Activated naive CD8-positive, alpha-beta T cell treated with anti-CD3 and anti-CD28 coated beads, Interleukin-2, amount 50 U/mL, for 24 hours (primary cell): ENCODE measurements around the gene CLRN3.

Experiments
- ATAC-seq: fragments of 150-1000 bp; cut with Tn5 transposase; one replicate; pipeline ENCODE4 v1.10.0; 2021
- DNase-seq: peaks from one replicate; pipeline ENCODE4 v3.0.0; 2021
- H3K27ac Mint-ChIP-seq: one replicate; pipeline ENCODE4 v1.8.0; 2021; ENCODE audit warnings: mild to moderate bottlenecking, mixed read lengths
- H3K27me3 Mint-ChIP-seq: one replicate; pipeline ENCODE4 v1.8.0; 2021; ENCODE audit warnings: mixed read lengths
- H3K36me3 Mint-ChIP-seq: one replicate; pipeline ENCODE4 v1.8.0; 2021; ENCODE audit warnings: low read depth, mixed read lengths
- H3K4me1 Mint-ChIP-seq: one replicate; pipeline ENCODE4 v1.8.0; 2021; ENCODE audit warnings: mixed read lengths
- H3K4me3 Mint-ChIP-seq: one replicate; pipeline ENCODE4 v1.8.0; 2021; ENCODE audit warnings: mild to moderate bottlenecking, moderate library complexity, mixed read lengths
- H3K9me3 Mint-ChIP-seq: one replicate; pipeline ENCODE4 v1.8.0; 2021; ENCODE audit warnings: mixed read lengths

The CLRN3 gene

GRCh38 chr10:127855976-127856375 lies 36.8 kb downstream of the CLRN3 start:
- no peaks in the 10 kb centered on the region for H3K9me3 Mint-ChIP-seq
- peaks cover 14% of the 10 kb centered on the region for H3K27me3 Mint-ChIP-seq
- H3K4me1 Mint-ChIP-seq: peaks cover 11% of the 10 kb centered on the region
- ATAC-seq (no peak), DNase-seq (no peak)
- H3K4me3 Mint-ChIP-seq: no peak overlapping the region
- H3K27ac Mint-ChIP-seq: no peak overlapping the region
- no peaks in the 10 kb centered on the region for H3K36me3 Mint-ChIP-seq

GRCh38 chr10:127855591-127855881 lies 37.2 kb downstream of the CLRN3 start:
- Mint-ChIP-seq H3K4me3 (no peak overlapping the region), H3K9me3 (no peaks in the 10 kb centered on the region), H3K36me3 (no peaks in the 10 kb centered on the region), H3K27ac (no peak overlapping the region), H3K4me1 (peaks cover 11% of the 10 kb centered on the region), H3K27me3 (peaks cover 14% of the 10 kb centered on the region)
- DNase-seq (no peak), ATAC-seq (no peak)

DNA sequence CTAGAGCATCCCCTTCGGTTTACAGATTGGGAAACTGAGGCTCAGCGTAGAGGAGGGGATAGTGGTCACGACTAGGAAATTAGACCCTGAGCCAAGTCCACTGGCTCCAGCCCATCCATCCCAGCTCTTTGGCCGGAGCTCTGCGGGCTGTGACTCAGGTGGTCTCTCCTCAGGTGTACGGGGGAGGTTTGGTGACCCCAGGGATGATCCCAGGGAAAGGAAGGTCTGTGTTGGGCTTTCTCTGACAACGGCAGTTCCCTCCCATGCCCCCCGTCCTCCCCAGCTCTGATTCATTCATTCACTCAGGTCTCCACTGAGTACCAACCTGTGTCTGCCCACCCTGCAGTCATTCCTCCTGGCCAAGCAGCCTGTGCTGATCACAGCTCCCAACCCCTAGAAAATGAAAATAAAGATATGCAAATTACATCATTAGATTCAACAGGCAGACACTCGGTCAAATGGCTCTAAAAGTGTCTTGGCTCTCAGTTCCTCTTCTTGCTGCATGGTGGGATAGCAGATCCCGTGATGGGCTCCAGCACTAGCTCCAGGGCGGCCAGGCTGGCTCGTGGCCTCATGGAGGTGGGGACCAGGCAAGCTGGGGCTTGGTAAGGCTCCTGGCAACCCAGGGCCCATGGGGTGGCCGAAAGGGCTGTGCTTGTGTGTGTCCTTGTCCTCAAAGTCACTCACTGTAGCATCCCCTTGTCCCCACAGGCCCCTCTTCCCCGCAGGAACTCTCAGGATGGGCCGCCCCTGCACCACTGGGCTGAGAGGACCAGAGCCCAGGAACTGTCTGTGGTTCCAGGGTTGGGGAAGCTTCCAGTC lies 37.8 kb downstream of the CLRN3 start:
- no peaks in the 10 kb centered on the region for H3K36me3 Mint-ChIP-seq
- H3K27ac Mint-ChIP-seq: no peak overlapping the region
- ATAC-seq: no peak
- H3K4me1 Mint-ChIP-seq: peaks cover 11% of the 10 kb centered on the region
- DNase-seq: no peak
- no peaks in the 10 kb centered on the region for H3K9me3 Mint-ChIP-seq
- no peak overlapping the region for H3K4me3 Mint-ChIP-seq
- peaks cover 14% of the 10 kb centered on the region for H3K27me3 Mint-ChIP-seq

DNA sequence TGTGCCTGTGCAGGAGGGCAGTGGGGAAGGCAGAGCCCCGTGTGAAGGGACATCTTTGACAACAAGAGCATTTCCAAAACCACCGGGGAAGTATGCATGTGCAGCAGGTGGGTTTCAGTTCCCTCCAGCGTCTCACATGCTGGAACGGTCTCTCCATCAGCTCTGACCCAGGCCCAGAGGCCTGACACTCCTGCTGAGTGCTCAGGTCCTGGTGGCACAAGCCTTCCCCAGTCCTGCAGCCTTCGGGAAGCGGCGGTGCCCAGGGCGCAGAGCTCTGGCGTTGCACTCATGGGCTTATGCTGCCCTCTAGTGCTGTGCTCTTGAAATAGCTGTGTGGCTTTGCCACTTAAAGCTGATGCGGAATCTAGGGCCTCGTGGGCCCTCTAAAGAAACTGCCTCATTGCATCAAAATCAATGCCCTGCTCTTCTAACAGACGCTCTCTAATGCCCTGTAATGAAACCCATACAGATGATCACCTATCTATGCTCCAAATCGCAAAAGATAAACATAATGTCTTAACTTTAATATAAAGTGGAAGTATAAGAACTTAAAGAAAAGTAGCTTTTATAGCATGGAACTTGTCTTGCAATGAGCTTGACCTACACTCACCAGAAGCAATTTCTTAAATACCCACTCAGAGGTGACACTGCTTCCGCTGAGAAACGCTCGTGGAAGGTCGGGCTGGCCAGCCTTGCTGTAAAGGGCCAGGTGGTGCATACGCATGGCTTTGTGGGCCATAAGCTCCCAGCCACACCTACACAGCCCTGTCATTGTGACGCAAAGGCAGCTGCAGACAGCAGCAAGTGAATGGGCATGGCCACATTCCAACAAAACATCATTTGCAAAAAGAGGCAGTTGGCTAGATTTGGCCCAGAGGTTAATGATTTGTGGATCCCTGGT lies 38.6 kb downstream of the CLRN3 start:
- Mint-ChIP-seq H3K27me3 (peaks cover 14% of the 10 kb centered on the region), H3K36me3 (no peaks in the 10 kb centered on the region), H3K4me1 (peaks cover 11% of the 10 kb centered on the region), H3K9me3 (no peaks in the 10 kb centered on the region), H3K27ac (no peak overlapping the region), H3K4me3 (no peak overlapping the region)
- ATAC-seq (peak; percentile 80), DNase-seq (peak; percentile 55)

- DNase-seq (no peak), ATAC-seq (no peak)
- no peak overlapping the region for H3K4me3 Mint-ChIP-seq
- H3K36me3 Mint-ChIP-seq: no peaks in the 10 kb centered on the region
- H3K9me3 Mint-ChIP-seq: no peaks in the 10 kb centered on the region
- peaks cover 14% of the 10 kb centered on the region for H3K27me3 Mint-ChIP-seq
- H3K27ac Mint-ChIP-seq: no peak overlapping the region
- peaks cover 11% of the 10 kb centered on the region for H3K4me1 Mint-ChIP-seq
Observed at GRCh38 chr10:127852456-127852855, 40.3 kb downstream of the CLRN3 start.

DNA sequence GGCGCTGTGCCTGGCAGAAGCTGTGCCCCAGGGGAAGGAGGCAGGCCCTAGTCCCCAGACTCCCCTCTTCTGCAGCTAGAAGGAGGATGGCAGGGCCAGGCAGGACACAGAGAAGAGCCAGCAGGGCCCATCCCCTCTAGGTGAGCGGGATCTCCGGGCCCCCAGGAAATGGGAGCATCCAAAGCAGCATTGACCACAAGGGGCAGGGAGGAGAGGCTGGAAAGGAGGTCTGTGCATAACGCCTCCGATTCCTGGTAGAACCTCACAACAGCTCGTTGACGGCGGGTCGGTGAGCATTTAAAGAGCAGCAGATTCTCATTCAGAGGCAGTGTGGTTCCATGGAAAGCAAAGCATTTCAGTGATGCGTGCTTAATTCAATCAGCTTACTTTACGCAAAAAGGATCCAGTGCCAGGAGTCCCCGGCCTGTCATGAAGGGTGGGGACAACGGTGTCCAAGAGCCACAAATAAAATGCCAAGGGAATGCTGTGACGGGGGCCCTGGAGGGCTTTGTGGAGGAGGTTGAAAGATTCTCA lies 41.0 kb downstream of the CLRN3 start:
- Mint-ChIP-seq H3K4me3 (no peak overlapping the region), H3K4me1 (peaks cover 11% of the 10 kb centered on the region), H3K27me3 (peaks cover 14% of the 10 kb centered on the region), H3K27ac (no peak overlapping the region), H3K36me3 (no peaks in the 10 kb centered on the region), H3K9me3 (no peaks in the 10 kb centered on the region)
- DNase-seq (no peak), ATAC-seq (no peak)

DNA sequence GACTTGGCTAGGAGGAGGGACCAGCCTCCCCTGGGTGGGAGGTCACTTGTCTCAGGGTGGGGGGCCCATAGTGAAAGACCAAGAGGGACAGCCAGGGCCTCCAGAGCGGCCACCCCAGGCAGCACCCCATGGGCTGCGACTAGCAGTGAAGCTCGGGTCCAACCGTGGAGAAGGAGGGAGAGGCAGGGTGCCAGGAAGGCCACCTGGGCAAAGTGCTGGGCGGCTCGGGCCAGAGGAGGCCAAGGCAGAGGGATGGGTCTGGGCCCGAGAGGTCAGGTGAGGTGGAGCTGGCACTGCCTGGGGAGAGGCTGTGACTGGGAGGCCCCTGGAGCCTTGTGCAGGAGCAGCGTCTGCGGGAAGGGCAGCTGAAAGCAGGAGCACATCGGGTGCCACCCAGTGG lies 41.8 kb downstream of the CLRN3 start:
- ATAC-seq (no peak), DNase-seq (no peak)
- H3K36me3 Mint-ChIP-seq: no peaks in the 10 kb centered on the region
- H3K27ac Mint-ChIP-seq: no peak overlapping the region
- no peak overlapping the region for H3K4me3 Mint-ChIP-seq
- H3K27me3 Mint-ChIP-seq: peaks cover 14% of the 10 kb centered on the region
- no peaks in the 10 kb centered on the region for H3K9me3 Mint-ChIP-seq
- peaks cover 11% of the 10 kb centered on the region for H3K4me1 Mint-ChIP-seq

DNA sequence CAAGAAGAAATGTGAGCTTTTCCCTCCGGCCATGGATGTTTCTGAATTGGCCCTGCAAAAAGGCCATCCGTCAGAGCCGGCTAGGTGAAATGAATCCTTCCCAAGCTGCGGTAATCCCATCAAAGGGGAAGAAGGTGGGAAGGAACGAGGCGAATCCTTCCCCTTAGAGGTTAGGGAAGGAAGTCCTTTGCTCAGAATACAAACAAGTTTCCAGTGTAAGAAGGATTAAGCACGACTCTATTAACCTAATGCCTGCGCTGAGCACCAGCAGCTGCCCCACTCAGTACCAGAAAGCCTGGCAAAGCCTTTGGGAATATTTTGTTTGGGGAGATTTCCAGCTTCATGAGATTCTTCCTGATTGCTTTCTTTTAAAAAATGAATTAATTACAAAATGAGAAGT lies 42.8 kb downstream of the CLRN3 start:
- Mint-ChIP-seq H3K4me3 (no peak overlapping the region), H3K36me3 (no peaks in the 10 kb centered on the region), H3K27ac (no peak overlapping the region), H3K27me3 (peaks cover 14% of the 10 kb centered on the region), H3K4me1 (peaks cover 8% of the 10 kb centered on the region), H3K9me3 (no peaks in the 10 kb centered on the region)
- DNase-seq: no peak
- ATAC-seq: no peak

GRCh38 chr10:127849224-127849623 lies 43.5 kb downstream of the CLRN3 start:
- Mint-ChIP-seq H3K4me3 (no peak overlapping the region), H3K36me3 (no peaks in the 10 kb centered on the region), H3K27ac (no peak overlapping the region), H3K27me3 (peaks cover 14% of the 10 kb centered on the region), H3K9me3 (no peaks in the 10 kb centered on the region), H3K4me1 (peaks cover 7% of the 10 kb centered on the region)
- DNase-seq: no peak
- ATAC-seq: no peak

DNA sequence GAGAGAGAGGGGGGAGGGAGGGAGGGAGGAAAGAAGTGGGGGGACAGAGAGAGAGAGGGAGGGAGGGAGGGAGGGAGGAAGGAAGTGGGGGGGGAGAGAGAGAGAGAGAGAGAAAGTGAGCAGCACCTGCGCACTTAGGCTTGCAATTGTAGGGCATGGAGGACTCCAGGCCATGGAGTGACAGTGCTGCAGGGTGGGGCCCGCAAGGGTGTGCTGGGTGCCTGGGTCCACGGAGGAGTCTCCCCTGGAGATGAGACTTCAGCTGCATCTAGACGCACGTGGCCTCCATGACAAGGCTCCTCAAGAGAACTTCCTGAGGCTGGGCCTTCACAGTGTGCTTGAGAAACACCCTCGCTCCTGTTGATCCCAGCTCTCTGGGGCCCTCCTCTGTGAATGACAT lies 44.5 kb downstream of the CLRN3 start:
- peaks cover 5% of the 10 kb centered on the region for H3K27me3 Mint-ChIP-seq
- H3K9me3 Mint-ChIP-seq: no peaks in the 10 kb centered on the region
- DNase-seq (no peak), ATAC-seq (no peak)
- H3K36me3 Mint-ChIP-seq: no peaks in the 10 kb centered on the region
- H3K4me1 Mint-ChIP-seq: no peaks in the 10 kb centered on the region
- H3K27ac Mint-ChIP-seq: no peak overlapping the region
- no peak overlapping the region for H3K4me3 Mint-ChIP-seq

DNA sequence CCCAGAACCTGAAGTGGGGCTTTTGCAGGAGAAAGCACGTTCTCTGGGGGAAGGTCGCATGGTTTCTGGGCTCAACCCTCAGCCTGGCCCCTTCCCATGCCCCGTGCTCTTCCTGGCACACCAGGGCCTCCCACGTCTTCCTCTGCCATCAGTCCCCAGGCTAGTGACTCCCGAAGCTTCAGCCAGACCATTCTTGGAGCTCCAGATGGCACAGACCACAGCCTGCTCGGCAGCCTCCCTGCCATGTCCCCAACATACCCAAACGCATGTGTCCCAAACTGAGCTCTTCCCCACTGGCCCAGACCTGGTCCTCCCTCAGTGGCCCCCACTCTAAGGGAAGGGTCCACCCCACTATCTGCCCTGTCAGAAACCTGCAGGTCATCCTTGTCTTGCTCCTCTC lies 47.0 kb downstream of the CLRN3 start:
- ATAC-seq (no peak), DNase-seq (no peak)
- no peaks in the 10 kb centered on the region for H3K4me1 Mint-ChIP-seq
- no peak overlapping the region for H3K4me3 Mint-ChIP-seq
- H3K27me3 Mint-ChIP-seq: no peaks in the 10 kb centered on the region
- no peak overlapping the region for H3K27ac Mint-ChIP-seq
- H3K9me3 Mint-ChIP-seq: no peaks in the 10 kb centered on the region
- H3K36me3 Mint-ChIP-seq: no peaks in the 10 kb centered on the region

GRCh38 chr10:127840884-127841283 lies 51.9 kb downstream of the CLRN3 start:
- no peak overlapping the region for H3K4me3 Mint-ChIP-seq
- no peak overlapping the region for H3K27ac Mint-ChIP-seq
- peaks cover 3% of the 10 kb centered on the region for H3K27me3 Mint-ChIP-seq
- no peaks in the 10 kb centered on the region for H3K36me3 Mint-ChIP-seq
- H3K9me3 Mint-ChIP-seq: no peaks in the 10 kb centered on the region
- DNase-seq: no peak
- ATAC-seq: no peak
- no peaks in the 10 kb centered on the region for H3K4me1 Mint-ChIP-seq

- H3K9me3 Mint-ChIP-seq: no peaks in the 10 kb centered on the region
- H3K27ac Mint-ChIP-seq: no peak overlapping the region
- no peak for ATAC-seq
- H3K4me1 Mint-ChIP-seq: no peaks in the 10 kb centered on the region
- DNase-seq: no peak
- H3K27me3 Mint-ChIP-seq: peaks cover 3% of the 10 kb centered on the region
- no peak overlapping the region for H3K4me3 Mint-ChIP-seq
- H3K36me3 Mint-ChIP-seq: no peaks in the 10 kb centered on the region
Observed at GRCh38 chr10:127836966-127837365, 55.8 kb downstream of the CLRN3 start.

- ATAC-seq: no peak
- Mint-ChIP-seq H3K4me3 (no peak overlapping the region), H3K36me3 (no peaks in the 10 kb centered on the region)
Observed at GRCh38 chr10:127836176-127836575, 56.6 kb downstream of the CLRN3 start.

DNA sequence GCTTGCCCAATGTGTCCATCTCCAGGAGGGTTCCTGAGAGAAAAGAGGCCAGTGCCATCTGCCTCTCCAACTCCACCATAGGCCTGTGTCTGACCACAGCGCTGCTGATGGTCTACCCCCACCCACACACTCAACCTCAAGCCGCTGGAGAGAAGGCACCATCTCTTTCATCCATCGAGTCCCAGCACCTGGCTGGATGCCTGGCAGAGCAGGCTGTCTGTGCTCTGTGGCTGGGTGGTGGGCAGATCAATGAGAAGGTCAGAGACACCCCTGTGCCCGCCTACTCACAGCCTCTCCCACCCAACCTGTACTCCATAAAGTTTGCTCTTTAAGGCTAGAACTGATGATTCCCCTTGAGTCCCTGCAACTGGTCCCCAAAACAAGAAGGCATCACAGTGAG lies 58.0 kb downstream of the CLRN3 start:
- Mint-ChIP-seq H3K27ac (no peak overlapping the region), H3K4me1 (no peaks in the 10 kb centered on the region), H3K4me3 (no peak overlapping the region), H3K9me3 (no peaks in the 10 kb centered on the region), H3K27me3 (peaks cover 3% of the 10 kb centered on the region), H3K36me3 (no peaks in the 10 kb centered on the region)
- no peak for DNase-seq
- no peak for ATAC-seq

More at GRCh38 chr10:127836176-127836575, 56.6 kb downstream of the CLRN3 start:
- Mint-ChIP-seq H3K27ac (no peak overlapping the region), H3K27me3 (peaks cover 3% of the 10 kb centered on the region), H3K9me3 (no peaks in the 10 kb centered on the region), H3K4me1 (no peaks in the 10 kb centered on the region)
- no peak for DNase-seq
